ENCODE data around the gene CPT1B.

GRCh38 chr22:50573491-50574382, 4.5 kb downstream of the CPT1B start:
- TF ChIP-seq POU2F2 (IDR thresholded peaks at IDR 0.05; ENCODE audit: low read depth, low read length) (no peak), POLR2AphosphoS5 (IDR thresholded peaks at IDR 0.05; ENCODE audit: low read depth, low read length) (no peak)
